Neuron (in vitro differentiated cells): ENCODE measurements around the gene PARVG.

Source experiments
- H2AFZ ChIP-seq: one replicate; pipeline ENCODE4 v1.6.1; 2013; ENCODE audit warnings: low read depth, mild to moderate bottlenecking, inconsistent platforms, low read length, moderate library complexity
- H3K27me3 ChIP-seq: one replicate; pipeline ENCODE4 v1.6.1; 2013; ENCODE audit warnings: low read length; ENCODE audit not compliant: insufficient read depth
- H3K36me3 ChIP-seq: one replicate; pipeline ENCODE4 v1.6.1; 2013; ENCODE audit warnings: low read length; ENCODE audit not compliant: insufficient read depth
- H3K4me1 ChIP-seq: one replicate; pipeline ENCODE4 v1.6.1; 2013; ENCODE audit warnings: low read length; ENCODE audit not compliant: insufficient read depth
- H3K4me3 ChIP-seq: 2 replicates; pipeline ENCODE4 v1.5.1; 2013; ENCODE audit warnings: mild to moderate bottlenecking, low read length, moderate library complexity
- H3K9me3 ChIP-seq: one replicate; pipeline ENCODE4 v1.6.1; 2013; ENCODE audit warnings: low read length

The PARVG gene

GRCh38 chr22:44207173-44207980, 26.7 kb downstream of the PARVG start:
- H3K4me3 ChIP-seq: no peak overlapping the region
- peaks cover 7% of the 10 kb centered on the region for H3K27me3 ChIP-seq
- H3K36me3 ChIP-seq: no peaks in the 10 kb centered on the region
- H3K9me3 ChIP-seq: peaks cover 2% of the 10 kb centered on the region
- H3K4me1 ChIP-seq: no peaks in the 10 kb centered on the region
- no peak overlapping the region for H2AFZ ChIP-seq

GRCh38 chr22:44207981-44208317, 27.2 kb downstream of the PARVG start:
- no peaks in the 10 kb centered on the region for H3K36me3 ChIP-seq
- H3K4me1 ChIP-seq: no peaks in the 10 kb centered on the region
- H2AFZ ChIP-seq: no peak overlapping the region
- no peak overlapping the region for H3K4me3 ChIP-seq
- peaks cover 7% of the 10 kb centered on the region for H3K27me3 ChIP-seq
- H3K9me3 ChIP-seq: peaks cover 2% of the 10 kb centered on the region

GRCh38 chr22:44209343-44209742, 28.6 kb downstream of the PARVG start:
- Histone ChIP-seq H3K4me1 (no peaks in the 10 kb centered on the region), H3K4me3 (no peak overlapping the region), H3K36me3 (no peaks in the 10 kb centered on the region), H2AFZ (no peak overlapping the region), H3K9me3 (peaks cover 2% of the 10 kb centered on the region), H3K27me3 (peaks cover 7% of the 10 kb centered on the region)

- H3K9me3 ChIP-seq: peaks cover 2% of the 10 kb centered on the region
- H2AFZ ChIP-seq: no peak overlapping the region
- H3K4me3 ChIP-seq: no peak overlapping the region
- no peaks in the 10 kb centered on the region for H3K4me1 ChIP-seq
- peaks cover 3% of the 10 kb centered on the region for H3K27me3 ChIP-seq
- no peaks in the 10 kb centered on the region for H3K36me3 ChIP-seq
Measured at GRCh38 chr22:44210722-44211121, 30.0 kb downstream of the PARVG start.

- Histone ChIP-seq H3K4me1 (no peaks in the 10 kb centered on the region), H3K27me3 (no peaks in the 10 kb centered on the region), H3K4me3 (no peak overlapping the region), H3K9me3 (peaks cover 2% of the 10 kb centered on the region), H2AFZ (no peak overlapping the region), H3K36me3 (no peaks in the 10 kb centered on the region)
Measured at GRCh38 chr22:44211256-44211945, 30.7 kb downstream of the PARVG start.

GRCh38 chr22:44211946-44212930, 31.5 kb downstream of the PARVG start:
- H3K9me3 ChIP-seq: peaks cover 2% of the 10 kb centered on the region
- no peaks in the 10 kb centered on the region for H3K27me3 ChIP-seq
- H2AFZ ChIP-seq: no peak overlapping the region
- H3K36me3 ChIP-seq: no peaks in the 10 kb centered on the region
- H3K4me3 ChIP-seq: no peak overlapping the region
- no peaks in the 10 kb centered on the region for H3K4me1 ChIP-seq

GRCh38 chr22:44212936-44213335, 32.2 kb downstream of the PARVG start:
- Histone ChIP-seq H3K4me3 (no peak overlapping the region), H3K36me3 (no peaks in the 10 kb centered on the region), H3K27me3 (no peaks in the 10 kb centered on the region), H3K4me1 (no peaks in the 10 kb centered on the region), H3K9me3 (peaks cover 2% of the 10 kb centered on the region), H2AFZ (no peak overlapping the region)

GRCh38 chr22:44213489-44214043, 32.8 kb downstream of the PARVG start:
- Histone ChIP-seq H3K9me3 (peaks cover 2% of the 10 kb centered on the region), H3K36me3 (no peaks in the 10 kb centered on the region), H3K4me1 (no peaks in the 10 kb centered on the region), H3K4me3 (no peak overlapping the region), H3K27me3 (no peaks in the 10 kb centered on the region), H2AFZ (no peak overlapping the region)

GRCh38 chr22:44214187-44214586, 33.5 kb downstream of the PARVG start:
- Histone ChIP-seq H2AFZ (no peak overlapping the region), H3K4me3 (no peak overlapping the region)

GRCh38 chr22:44214764-44215163, 34.0 kb downstream of the PARVG start:
- Histone ChIP-seq H3K36me3 (no peaks in the 10 kb centered on the region), H3K9me3 (no peaks in the 10 kb centered on the region), H2AFZ (no peak overlapping the region), H3K27me3 (no peaks in the 10 kb centered on the region), H3K4me3 (no peak overlapping the region), H3K4me1 (no peaks in the 10 kb centered on the region)

More at GRCh38 chr22:44214187-44214586, 33.5 kb downstream of the PARVG start:
- Histone ChIP-seq H3K27me3 (no peaks in the 10 kb centered on the region), H3K36me3 (no peaks in the 10 kb centered on the region), H3K9me3 (peaks cover 2% of the 10 kb centered on the region), H3K4me1 (no peaks in the 10 kb centered on the region)

GRCh38 chr22:44215287-44215686, 34.6 kb downstream of the PARVG start:
- no peaks in the 10 kb centered on the region for H3K36me3 ChIP-seq
- no peaks in the 10 kb centered on the region for H3K4me1 ChIP-seq
- H3K4me3 ChIP-seq: no peak overlapping the region
- H2AFZ ChIP-seq: no peak overlapping the region
- H3K27me3 ChIP-seq: no peaks in the 10 kb centered on the region
- H3K9me3 ChIP-seq: no peaks in the 10 kb centered on the region

GRCh38 chr22:44217346-44217745, 36.6 kb downstream of the PARVG start:
- Histone ChIP-seq H2AFZ (no peak overlapping the region), H3K4me3 (no peak overlapping the region), H3K4me1 (no peaks in the 10 kb centered on the region), H3K9me3 (no peaks in the 10 kb centered on the region), H3K27me3 (no peaks in the 10 kb centered on the region), H3K36me3 (no peaks in the 10 kb centered on the region)
